HepG2 (cell line): ENCODE measurements around the gene ELP5. TPM values are rescaled to one million over a fixed set of nuclear protein-coding genes. Genes with fewer than 3 reads are reported as not detected.

Source experiments
- CREM ChIP-seq, 2 experiments: sonication (generic) in 1 of 2; formaldehyde crosslinking in 1 of 2; IDR thresholded peaks; 2 replicates each; pipeline versions ENCODE4 v1.4.0 to v1.6.1; 2016 to 2020; ENCODE audit warnings: antibody characterized with exemption in 1 of 2, mild to moderate bottlenecking in 1 of 2, missing genetic modification reagents in 1 of 2
- ETV5 ChIP-seq: IDR thresholded peaks from 2 replicates; pipeline ENCODE4 v1.6.1; 2018; ENCODE audit warnings: missing biosample characterization, missing genetic modification reagents, inconsistent platforms, borderline replicate concordance
- FOXK1 ChIP-seq: sonication (generic); formaldehyde crosslinking; IDR thresholded peaks from 2 replicates; pipeline ENCODE4 v1.4.0; 2020; ENCODE audit warnings: low read depth, missing genetic modification reagents, borderline replicate concordance
- MBD4 ChIP-seq: IDR thresholded peaks from 2 replicates; pipeline ENCODE4 v1.6.1; 2012; ENCODE audit warnings: low read length, inconsistent platforms, borderline replicate concordance
- MTF1 ChIP-seq: sonication (generic); formaldehyde crosslinking; IDR thresholded peaks from 2 replicates; pipeline ENCODE4 v1.5.0; 2020; ENCODE audit warnings: missing genetic modification reagents
- RARA ChIP-seq: IDR thresholded peaks from 2 replicates; pipeline ENCODE4 v1.6.1; 2016; ENCODE audit warnings: missing genetic modification reagents, missing compliant biosample characterization
- SNRNP70 ChIP-seq: fragments of 200-400 bp; formaldehyde crosslinking; IDR thresholded peaks from 2 replicates; pipeline ENCODE4 v1.6.1; 2017; ENCODE audit warnings: mild to moderate bottlenecking, low read depth, low read length, moderate library complexity
- TBL1XR1 ChIP-seq: fragments of 150-350 bp; IDR thresholded peaks from 2 replicates; pipeline ENCODE4 v1.6.1; 2014; ENCODE audit warnings: borderline replicate concordance, low read length; ENCODE audit not compliant: partially characterized antibody
- THAP9 ChIP-seq: sonication (generic); formaldehyde crosslinking; IDR thresholded peaks from 2 replicates; pipeline ENCODE4; 2020; ENCODE audit warnings: missing genetic modification reagents, mild to moderate bottlenecking, borderline replicate concordance
- UBTF ChIP-seq: sonication (generic); formaldehyde crosslinking; IDR thresholded peaks from 2 replicates; pipeline ENCODE4 v1.4.0; 2020; ENCODE audit warnings: mild to moderate bottlenecking, missing genetic modification reagents
- ZFP36L1 ChIP-seq: sonication (generic); formaldehyde crosslinking; IDR thresholded peaks from 2 replicates; pipeline ENCODE4 v1.8.0; 2022; ENCODE audit warnings: mild to moderate bottlenecking, missing genetic modification reagents, moderate library complexity
- ZNF18 ChIP-seq: sonication (generic); formaldehyde crosslinking; IDR thresholded peaks from 2 replicates; pipeline ENCODE4 v1.8.0; 2022; ENCODE audit warnings: mild to moderate bottlenecking, missing genetic modification reagents; ENCODE audit not compliant: insufficient replicate concordance
- ZNF281 ChIP-seq: sonication (generic); formaldehyde crosslinking; IDR thresholded peaks from 2 replicates; pipeline ENCODE4 v1.4.0; 2020; ENCODE audit warnings: missing genetic modification reagents, borderline replicate concordance
- ZNF317 ChIP-seq: sonication (generic); formaldehyde crosslinking; IDR thresholded peaks from 2 replicates; pipeline ENCODE4 v1.5.0; 2020; ENCODE audit warnings: mild to moderate bottlenecking, missing genetic modification reagents
- ZNF543 ChIP-seq: sonication (generic); formaldehyde crosslinking; IDR thresholded peaks from 2 replicates; pipeline ENCODE4 v1.4.0; 2020; ENCODE audit warnings: mild to moderate bottlenecking, missing genetic modification reagents
- ZZZ3 ChIP-seq: sonication (generic); formaldehyde crosslinking; IDR thresholded peaks from 2 replicates; pipeline ENCODE4 v1.4.0; 2020; ENCODE audit warnings: missing genetic modification reagents, mild to moderate bottlenecking, borderline replicate concordance
- polyA plus RNA-seq, 8 experiments: library from polyadenylated mRNA; depleted of rRNA in 3 of 8; stranded (reverse) in 7 of 8; unstranded in 1 of 8; fragments of >200 nt; fragmentation: Illumina TruSeq in 4 of 8; extraction: Trizol in 4 of 8; gene quantifications; 2 replicates each; pipeline versions ENCODE4 v1.2.1 to v1.2.3, GENCODE V29; 2011 to 2016; ENCODE audit warnings: low read depth in 4 of 8, missing spikeins in 1 of 8, mixed read lengths in 1 of 8; ENCODE audit not compliant: insufficient read depth in 1 of 8
- total RNA-seq, 5 experiments: library from RNA; depleted of rRNA; stranded (reverse); fragments of >200 nt; fragmentation: Illumina TruSeq; extraction: Trizol; gene quantifications; 2 replicates each; pipeline ENCODE4 v1.2.3, GENCODE V29; 2016; ENCODE audit warnings: low read depth in 1 of 5

The ELP5 gene
- total and polyA plus RNA-seq, 2 of the 13 experiments (the other 11 are each of a cell fraction or from before 2014, with no cell fraction given): 67.6 to 69.8 TPM

- TF ChIP-seq ZFP36L1 (CRISPR knock-in tag): no peak
- no peak for TF ChIP-seq MTF1 (CRISPR knock-in tag)
- TF ChIP-seq CREM (IDR thresholded peaks at IDR 0.05): peak; percentile 98
- TF ChIP-seq CREM (CRISPR knock-in tag; IDR thresholded peaks at IDR 0.05): no peak
- peak; percentile 42 for TF ChIP-seq FOXK1 (CRISPR knock-in tag)
- TF ChIP-seq ZZZ3 (CRISPR knock-in tag): no peak
- peak; percentile 96 for TF ChIP-seq THAP9 (CRISPR knock-in tag)
- peak; percentile 58 for TF ChIP-seq TBL1XR1
- TF ChIP-seq ZNF18 (CRISPR knock-in tag): peak; percentile 1
- peak; percentile 82 for TF ChIP-seq ETV5
- no peak for TF ChIP-seq MBD4
- TF ChIP-seq ZNF281 (CRISPR knock-in tag): peak; percentile 84
- no peak for TF ChIP-seq SNRNP70
- no peak for TF ChIP-seq RARA (CRISPR knock-in tag)
- TF ChIP-seq UBTF (CRISPR knock-in tag): peak; percentile 11; the same call in 1 of the 2 replicates
- TF ChIP-seq ZNF543 (CRISPR knock-in tag): no peak
- TF ChIP-seq ZNF317 (CRISPR knock-in tag): no peak; the same call in 1 of the 2 replicates
Observed at GRCh38 chr17:7239091-7240027, 12.7 kb upstream of the ELP5 start, which contains the start of gene PHF23 (continued).
